Breast epithelium (tissue), 3 donors: ENCODE data around the gene FHL3.

Experiments
- CTCF ChIP-seq, 3 donors: fragments of 450-650 bp; IDR thresholded peaks; one replicate each; pipeline ENCODE4 v1.5.1; 2016 to 2017; ENCODE audit warnings: antibody characterized with exemption in 3 of 3, mild to moderate bottlenecking in 3 of 3, moderate library complexity in 3 of 3
- POLR2A ChIP-seq: fragments of 450-650 bp; IDR thresholded peaks from one replicate; pipeline ENCODE4 v1.6.1; 2016; ENCODE audit warnings: antibody characterized with exemption, mild to moderate bottlenecking, moderate library complexity
- POLR2AphosphoS5 ChIP-seq, 3 donors: sonication (generic); formaldehyde crosslinking; IDR thresholded peaks; one replicate each; pipeline ENCODE4 v1.6.1; 2017; ENCODE audit warnings: antibody characterized with exemption in 3 of 3

- TF ChIP-seq CTCF (IDR thresholded peaks at IDR 0.05), result no peak
- TF ChIP-seq POLR2A, result no peak
- no peak for TF ChIP-seq POLR2AphosphoS5 (IDR thresholded peaks at IDR 0.05)
Observed at GRCh38 chr1:37998913-37999429, 6.3 kb downstream of the FHL3 start.
